ENCODE data around the gene BACH2.

BACH2 gene

GRCh38 chr6:90097356-90097755 is 199.3 kb downstream of the BACH2 start:
- H3K4me1 ChIP-seq (ENCODE audit: low read depth, poor library complexity, severe bottlenecking), result no peaks in the 10 kb centered on the region
- no peak overlapping the region for H3K9ac ChIP-seq
- no peak overlapping the region for H2AFZ ChIP-seq (ENCODE audit: low read depth)
- no peaks in the 10 kb centered on the region for H3K27me3 ChIP-seq (ENCODE audit: insufficient read depth, low read depth)
- no peaks in the 10 kb centered on the region for H3K79me2 ChIP-seq (ENCODE audit: insufficient read depth, low read depth)
- no peaks in the 10 kb centered on the region for H3K36me3 ChIP-seq (ENCODE audit: insufficient read depth)
- no peaks in the 10 kb centered on the region for H4K20me1 ChIP-seq (ENCODE audit: insufficient read depth)
- no peak overlapping the region for H3K4me2 ChIP-seq
- H3K4me3 ChIP-seq (IDR thresholded peaks at IDR 0.05; ENCODE audit: insufficient read depth, low read depth, low read length), result no peak overlapping the region
- TF ChIP-seq CTCF (conservative IDR thresholded peaks at IDR 0.05; ENCODE audit: low read depth, low read length), result no peak
- H3K27ac ChIP-seq, result no peak overlapping the region

- Histone ChIP-seq H3K27ac (no peak overlapping the region), H3K4me3 (IDR thresholded peaks at IDR 0.05; ENCODE audit: insufficient read depth, low read depth, low read length) (no peak overlapping the region), H3K9ac (no peak overlapping the region), H2AFZ (ENCODE audit: low read depth) (no peak overlapping the region), H3K79me2 (ENCODE audit: insufficient read depth, low read depth) (no peaks in the 10 kb centered on the region), H3K27me3 (ENCODE audit: insufficient read depth, low read depth) (no peaks in the 10 kb centered on the region), H4K20me1 (ENCODE audit: insufficient read depth) (no peaks in the 10 kb centered on the region), H3K4me1 (ENCODE audit: low read depth, poor library complexity, severe bottlenecking) (no peaks in the 10 kb centered on the region), H3K36me3 (ENCODE audit: insufficient read depth) (no peaks in the 10 kb centered on the region), H3K4me2 (no peak overlapping the region)
- no peak for TF ChIP-seq CTCF (conservative IDR thresholded peaks at IDR 0.05; ENCODE audit: low read depth, low read length)
Measured at GRCh38 chr6:90096818-90097217, 199.8 kb downstream of the BACH2 start.

- H3K27me3 ChIP-seq (ENCODE audit: insufficient read depth, low read depth), result no peaks in the 10 kb centered on the region
- H3K27ac ChIP-seq, result no peak overlapping the region
- no peak overlapping the region for H2AFZ ChIP-seq (ENCODE audit: low read depth)
- TF ChIP-seq CTCF (conservative IDR thresholded peaks at IDR 0.05; ENCODE audit: low read depth, low read length), result no peak
- no peaks in the 10 kb centered on the region for H3K79me2 ChIP-seq (ENCODE audit: insufficient read depth, low read depth)
- no peaks in the 10 kb centered on the region for H3K36me3 ChIP-seq (ENCODE audit: insufficient read depth)
- no peak overlapping the region for H3K4me2 ChIP-seq
- no peak overlapping the region for H3K4me3 ChIP-seq (IDR thresholded peaks at IDR 0.05; ENCODE audit: insufficient read depth, low read depth, low read length)
- no peaks in the 10 kb centered on the region for H4K20me1 ChIP-seq (ENCODE audit: insufficient read depth)
- no peak overlapping the region for H3K9ac ChIP-seq
- H3K4me1 ChIP-seq (ENCODE audit: low read depth, poor library complexity, severe bottlenecking), result no peaks in the 10 kb centered on the region
Measured at GRCh38 chr6:90095788-90096187, 200.9 kb downstream of the BACH2 start.

- no peak overlapping the region for H3K27ac ChIP-seq
- H3K4me1 ChIP-seq (ENCODE audit: low read depth, poor library complexity, severe bottlenecking), result no peaks in the 10 kb centered on the region
- no peak overlapping the region for H3K9ac ChIP-seq
- TF ChIP-seq CTCF (conservative IDR thresholded peaks at IDR 0.05; ENCODE audit: low read depth, low read length), result no peak
- H3K79me2 ChIP-seq (ENCODE audit: insufficient read depth, low read depth), result no peaks in the 10 kb centered on the region
- H3K27me3 ChIP-seq (ENCODE audit: insufficient read depth, low read depth), result no peaks in the 10 kb centered on the region
- H3K4me2 ChIP-seq, result no peak overlapping the region
- H4K20me1 ChIP-seq (ENCODE audit: insufficient read depth), result no peaks in the 10 kb centered on the region
- no peak overlapping the region for H2AFZ ChIP-seq (ENCODE audit: low read depth)
- H3K36me3 ChIP-seq (ENCODE audit: insufficient read depth), result no peaks in the 10 kb centered on the region
- H3K4me3 ChIP-seq (IDR thresholded peaks at IDR 0.05; ENCODE audit: insufficient read depth, low read depth, low read length), result no peak overlapping the region
Measured at GRCh38 chr6:90095145-90095544, 201.5 kb downstream of the BACH2 start.
